Stimulated activated CD4-positive, alpha-beta T cell treated with anti-CD3 and anti-CD28 coated beads, Interleukin-4, amount 100 ng/mL, for 4 hours (primary cell): ENCODE results near the gene ITIH1.
A peak's percentile ranks its signal among the peaks of the same experiment; 100 is the strongest.

Experiments
- DNase-seq, 2 experiments: peaks; one replicate each; pipeline ENCODE4 v3.0.0-alpha.2; 2020

ITIH1 gene

DNA sequence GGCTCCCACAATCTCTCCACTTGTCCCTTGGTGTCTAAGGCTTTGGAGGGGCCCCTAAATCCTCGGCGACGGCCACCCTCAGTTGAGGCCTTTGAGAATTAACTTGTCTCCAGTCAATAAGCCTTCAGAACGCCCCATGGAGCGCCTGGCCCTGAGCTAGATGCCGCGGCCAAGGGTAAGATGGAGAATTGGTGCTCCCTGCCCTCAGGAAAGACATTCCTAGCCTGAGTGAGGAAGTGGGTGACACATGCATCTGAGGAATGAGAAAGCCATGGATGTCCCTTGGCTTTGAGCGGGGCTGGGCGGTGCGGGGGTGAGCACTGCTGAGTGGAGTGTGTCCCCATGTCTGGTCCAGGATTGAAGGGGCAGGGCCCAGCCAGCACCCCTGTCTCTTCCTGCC, 39.8 kb downstream of the ITIH1 start:
- no peak for DNase-seq

GRCh38 chr3:52817860-52818259, 40.5 kb downstream of the ITIH1 start:
- DNase-seq = no peak

DNA sequence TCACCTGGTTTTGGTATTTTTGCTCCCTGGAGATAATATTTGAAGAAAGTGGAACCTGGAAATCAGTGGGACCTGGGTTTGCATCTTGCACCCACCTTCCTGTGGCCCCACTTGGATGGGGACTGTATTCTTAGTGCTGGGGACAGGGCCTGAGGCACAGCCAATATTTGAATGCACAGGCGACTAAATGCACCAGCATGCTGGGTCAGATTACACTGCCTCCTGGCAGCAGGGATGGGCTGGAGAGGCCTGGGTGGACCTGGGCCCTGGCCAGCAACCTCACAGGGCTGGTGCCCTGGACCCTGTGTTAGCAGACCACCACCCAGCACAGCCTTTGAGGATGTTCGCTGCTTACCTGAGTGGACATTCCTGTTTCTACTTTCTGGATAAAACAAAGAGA, 42.5 kb downstream of the ITIH1 start:
- DNase-seq = no peak

DNA sequence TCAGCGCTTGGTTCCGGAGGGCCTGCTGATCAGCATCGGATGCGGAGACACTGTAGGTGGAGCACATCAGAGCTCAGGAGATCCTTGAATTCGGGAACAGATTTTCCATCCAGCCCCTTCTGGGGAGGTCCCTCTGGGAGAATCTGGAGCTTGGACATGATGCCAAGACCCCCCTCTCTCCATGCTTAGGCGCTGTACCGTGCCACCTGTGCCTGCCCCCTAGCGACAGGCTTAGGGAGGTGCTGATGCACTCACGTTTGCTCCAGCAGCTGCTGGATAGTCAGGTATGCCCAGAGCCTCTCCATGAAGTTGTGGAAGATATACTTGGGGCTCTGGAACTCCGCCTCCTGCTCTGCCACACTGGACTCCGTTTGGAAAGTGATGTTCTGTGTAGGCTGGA, 43.3 kb downstream of the ITIH1 start:
- DNase-seq = peak in 1 of 2 experiments; percentile 17

DNA sequence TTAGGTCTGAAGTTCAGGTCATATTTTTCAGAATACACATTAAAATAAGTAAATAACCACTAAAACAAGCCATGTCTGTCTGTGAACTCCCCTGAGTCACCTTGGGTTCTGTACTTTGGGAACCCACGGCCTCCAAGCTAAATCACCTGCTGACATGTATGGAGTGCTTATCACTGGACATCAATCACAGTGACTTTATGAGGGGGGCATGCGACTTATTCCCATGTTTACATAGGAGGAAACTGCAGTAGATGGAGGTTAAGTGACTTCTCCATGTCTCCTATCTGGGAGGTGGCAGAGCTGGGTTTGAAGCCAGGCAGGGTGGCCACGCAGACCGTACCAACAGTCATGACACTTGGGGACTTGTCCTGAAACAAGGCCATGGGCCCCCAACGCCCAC, 45.0 kb downstream of the ITIH1 start:
- DNase-seq = no peak

DNA sequence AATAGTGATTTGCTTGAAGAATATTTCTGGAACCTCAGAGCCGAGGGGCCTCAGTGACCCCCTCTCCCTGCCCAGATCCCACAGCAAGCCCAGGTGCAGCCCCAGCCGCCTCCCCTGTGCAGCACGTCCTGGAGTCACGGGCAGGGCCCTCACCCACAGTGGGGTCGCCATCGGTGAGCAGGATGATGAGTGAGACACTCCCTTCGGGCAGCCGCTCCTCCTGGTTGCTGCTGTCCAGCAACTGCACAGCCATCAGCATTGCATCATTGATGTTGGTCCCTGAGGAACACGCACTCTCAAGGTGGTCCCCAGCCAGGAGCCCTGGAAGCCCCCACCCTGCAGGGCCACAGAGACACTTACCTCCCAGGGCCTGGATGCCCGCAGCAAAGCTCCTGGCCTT, 46.6 kb downstream of the ITIH1 start:
- no peak for DNase-seq

- DNase-seq = no peak
These were observed 50.0 kb downstream of the ITIH1 start for GRCh38 chr3:52827441-52827840.

DNA sequence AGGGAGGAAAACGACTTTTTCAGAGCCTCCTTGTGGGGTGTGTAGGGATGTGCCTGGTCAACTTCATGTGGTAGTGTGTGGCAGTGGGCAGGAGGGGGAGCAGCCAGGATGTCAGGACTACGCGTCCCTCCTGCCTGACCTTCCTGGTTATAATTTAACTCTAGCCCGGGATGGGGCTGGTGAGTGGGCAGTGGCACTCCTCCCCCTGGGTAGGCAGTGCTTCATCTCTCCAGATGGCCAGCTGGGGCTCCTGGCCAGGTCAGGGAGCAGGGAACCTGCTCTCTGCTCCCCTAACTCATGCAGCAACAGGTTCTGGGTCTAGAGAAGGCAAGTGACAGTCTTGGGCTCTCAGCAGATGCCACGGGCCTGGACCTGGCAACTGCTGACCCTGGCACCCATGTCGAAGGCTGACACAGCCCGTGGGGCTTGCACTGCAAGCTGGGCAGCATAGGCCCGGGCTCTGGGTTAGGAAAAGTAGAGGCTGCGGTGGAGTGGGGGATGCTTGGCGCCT, 50.5 kb downstream of the ITIH1 start:
- DNase-seq = no peak

GRCh38 chr3:52829482-52829881, 52.1 kb downstream of the ITIH1 start:
- no peak for DNase-seq

- no peak for DNase-seq
These were observed 52.6 kb downstream of the ITIH1 start for GRCh38 chr3:52829906-52830463.

DNA sequence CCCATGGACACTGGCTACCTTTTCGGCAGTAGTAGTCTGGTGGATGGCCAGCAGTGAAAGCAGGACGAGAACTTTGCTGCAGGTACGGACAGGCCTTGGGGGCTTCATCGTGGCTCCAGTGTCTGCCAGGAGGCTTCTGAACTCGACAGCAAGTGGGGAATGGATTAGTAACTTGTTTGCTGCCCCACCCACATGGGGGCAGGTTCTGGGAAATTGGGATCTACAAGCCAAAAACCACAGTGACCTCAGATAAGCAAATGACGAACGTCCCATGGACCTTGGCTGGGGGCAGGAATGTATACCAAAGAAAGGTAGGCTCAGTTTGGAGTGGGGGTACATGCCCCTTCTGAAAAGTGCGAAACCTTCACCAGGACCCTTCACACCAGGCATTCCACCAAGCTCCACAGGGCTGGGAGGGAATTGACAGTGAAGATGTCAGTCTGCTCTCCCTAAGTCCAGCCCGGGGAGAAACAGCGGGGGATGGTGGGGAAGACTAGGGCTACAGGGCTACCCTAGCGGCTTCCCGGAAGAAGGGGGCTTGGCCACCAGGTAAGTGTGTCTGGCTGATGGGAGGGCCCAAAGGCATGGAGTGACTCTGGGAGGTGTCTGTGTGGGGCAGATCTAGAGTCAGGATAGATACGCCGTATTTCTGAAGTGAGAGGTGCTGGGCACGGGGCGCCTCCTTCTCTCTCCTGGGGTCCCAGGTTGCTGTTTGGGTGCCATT, 53.3 kb downstream of the ITIH1 start, which contains the start of gene ITIH4:
Gene ITIH4, minus strand, starts transcription at position 138 of the 724 bp plus-strand sequence. Its CDS starts 30 bp downstream, at position 108.
- DNase-seq = no peak

DNA sequence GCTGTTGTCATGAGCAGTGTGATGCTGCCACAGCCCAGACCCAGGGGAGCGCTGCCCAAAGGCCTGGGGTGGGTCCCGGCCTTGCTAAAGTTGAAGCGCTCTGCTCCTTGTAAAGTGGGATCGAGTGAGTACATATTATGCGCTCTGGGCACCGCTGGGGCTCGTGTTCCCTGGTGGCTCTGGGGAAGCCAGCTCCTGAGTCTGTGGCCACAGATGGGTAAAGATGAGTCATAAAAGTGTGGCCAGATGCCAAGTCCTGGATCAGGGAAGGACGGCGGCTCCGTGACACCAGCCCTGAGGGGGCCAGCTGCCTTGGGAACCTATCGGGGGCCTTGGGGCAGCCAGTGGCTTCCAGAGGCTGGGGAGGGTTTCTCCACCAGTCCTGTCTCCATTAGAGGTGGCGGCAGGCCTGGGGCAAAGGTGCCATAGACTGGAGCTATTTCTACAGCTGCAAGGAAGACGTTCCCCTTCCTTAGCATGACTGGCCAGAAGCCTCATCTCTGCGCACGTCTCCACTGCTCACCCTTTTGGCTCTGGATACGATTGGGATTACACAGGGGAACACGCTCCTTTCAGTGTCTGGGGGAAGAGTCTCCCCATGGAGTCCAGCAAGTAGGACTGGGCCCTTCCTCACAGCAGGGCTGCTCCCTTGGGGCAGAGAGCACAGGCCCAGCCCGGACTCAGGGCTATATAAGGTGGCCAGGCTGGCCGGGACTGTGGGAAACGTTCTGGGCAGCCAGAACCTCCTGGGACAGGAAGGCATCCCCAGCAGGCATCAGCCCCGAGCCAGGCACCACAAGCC, 54.3 kb downstream of the ITIH1 start:
- no peak for DNase-seq

GRCh38 chr3:52833202-52833601, 55.8 kb downstream of the ITIH1 start:
- DNase-seq = no peak

DNA sequence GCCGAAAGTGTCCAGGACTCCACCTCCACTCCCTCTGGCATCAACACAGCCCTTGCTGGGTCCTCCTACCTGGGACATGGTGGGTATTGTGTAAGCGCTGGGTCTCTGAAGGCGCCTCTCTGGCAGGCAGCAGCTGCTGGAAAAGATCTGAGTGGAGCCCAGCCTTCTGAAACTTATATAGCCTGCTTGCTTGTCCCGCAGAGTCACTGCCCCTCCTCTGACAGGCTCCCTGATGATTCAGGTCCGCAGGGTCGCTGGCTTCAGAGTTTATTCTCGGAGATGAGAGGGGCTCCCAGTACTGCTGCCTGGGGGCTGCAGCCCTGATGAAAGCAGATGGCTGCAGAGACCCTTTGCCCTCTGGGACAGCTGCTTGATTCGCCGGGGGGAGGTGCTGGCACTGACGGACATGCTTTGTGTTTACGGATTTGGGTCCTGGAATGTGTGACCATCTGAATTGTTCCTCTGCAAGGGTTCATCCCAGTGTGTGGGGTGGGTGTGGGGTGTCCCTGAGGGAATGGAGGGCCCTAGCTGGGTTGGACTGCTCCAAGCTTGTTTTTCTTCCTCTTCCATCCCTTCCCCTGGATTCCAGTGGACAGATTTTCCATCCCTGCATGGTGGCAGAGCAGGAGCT, 57.6 kb downstream of the ITIH1 start, which contains the start of gene MUSTN1:
Gene MUSTN1, minus strand, starts transcription at position 149 of the 631 bp plus-strand sequence. Its CDS starts 71 bp downstream, at position 78.
- DNase-seq = no peak

GRCh38 chr3:52835766-52836470, 58.5 kb downstream of the ITIH1 start:
- no peak for DNase-seq

DNA sequence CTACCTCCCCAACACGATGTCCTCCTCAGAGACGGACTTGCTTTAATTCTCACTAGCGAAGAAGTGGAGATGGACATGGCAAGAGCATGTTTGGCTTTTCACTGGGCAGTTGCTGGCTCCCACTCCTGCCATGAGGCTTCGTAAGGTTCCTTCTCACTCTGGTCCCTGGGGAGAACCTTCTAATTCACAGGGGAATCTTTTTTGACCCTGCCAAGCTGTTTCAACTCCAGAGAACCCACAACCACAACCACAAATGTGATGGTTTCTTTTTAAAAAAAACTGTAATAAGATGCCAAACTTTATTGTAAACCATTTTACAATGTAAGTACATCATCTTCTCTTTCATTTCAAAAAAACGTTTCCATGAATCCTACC, 59.1 kb downstream of the ITIH1 start:
- DNase-seq = no peak

- DNase-seq = no peak
These were observed 59.6 kb downstream of the ITIH1 start for GRCh38 chr3:52836986-52837385.

GRCh38 chr3:52838561-52839267, 61.3 kb downstream of the ITIH1 start:
- DNase-seq = no peak

DNA sequence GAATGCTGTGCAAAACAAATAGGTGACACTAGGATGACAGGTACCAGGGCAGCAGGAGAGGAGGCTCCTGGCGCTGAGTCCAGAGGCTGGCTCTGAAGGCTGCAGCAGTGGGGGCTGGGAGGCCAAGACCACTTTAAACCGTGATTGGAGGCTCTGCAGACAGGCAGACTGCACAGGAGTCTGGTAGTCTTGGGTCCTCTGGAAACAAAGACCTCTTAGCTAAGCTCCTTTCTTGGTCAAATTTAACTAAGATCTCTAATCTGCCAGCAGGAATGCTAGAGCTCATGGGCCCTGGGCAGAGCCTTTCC, 61.8 kb downstream of the ITIH1 start:
- no peak for DNase-seq

- DNase-seq = no peak
These were observed 62.6 kb downstream of the ITIH1 start for GRCh38 chr3:52839892-52840545.

DNA sequence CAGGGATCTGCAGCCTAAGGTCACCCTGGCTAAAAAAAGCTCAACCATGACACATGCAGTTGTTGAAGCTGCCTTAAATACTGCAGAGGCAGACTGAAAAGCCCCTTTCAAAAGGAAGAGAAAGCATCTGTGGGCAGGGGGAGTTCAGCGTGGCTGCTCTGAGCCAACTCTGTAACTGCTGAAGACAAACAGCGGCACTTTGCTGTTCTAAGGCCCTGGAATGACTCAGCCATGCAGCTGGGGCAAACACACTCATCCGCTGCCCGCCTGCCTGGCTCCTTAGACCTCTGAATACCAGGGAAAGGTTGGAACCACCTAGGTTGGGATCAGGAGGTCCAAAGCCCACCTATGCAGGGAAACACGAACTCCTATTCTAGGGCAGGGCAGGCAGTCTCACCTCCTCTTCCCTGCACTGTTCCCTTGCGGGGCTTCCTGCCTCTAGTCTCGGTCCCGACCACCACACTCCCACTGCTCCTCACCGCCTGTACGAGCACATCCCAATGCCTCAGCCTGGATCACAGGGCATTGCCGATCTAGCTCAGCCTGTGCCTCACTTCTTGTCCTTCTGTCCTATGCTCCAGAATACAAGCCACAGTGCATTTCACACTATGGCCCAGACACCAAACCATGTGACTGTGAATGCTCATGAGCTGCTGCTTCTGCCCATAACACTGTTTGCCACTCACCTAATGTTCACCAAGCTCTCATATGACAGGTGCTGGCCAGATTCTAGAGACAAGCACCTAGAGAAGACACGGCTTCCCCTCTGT, 64.0 kb downstream of the ITIH1 start:
- DNase-seq = no peak
